ENCODE measurements around the gene PPIL6. TPM values are rescaled to one million over a fixed set of nuclear protein-coding genes. Genes with fewer than 3 reads are reported as not detected.
"Not testable (repeated sequence)": the region's sequence is repeated elsewhere in the genome, so short reads cannot be mapped to it uniquely, and the experiment has no call there.

The PPIL6 gene
- total RNA-seq, 4 donors from 2014 or later: 0.64 to 4.0 (median 1.9) TPM; not detected in 1

DNA sequence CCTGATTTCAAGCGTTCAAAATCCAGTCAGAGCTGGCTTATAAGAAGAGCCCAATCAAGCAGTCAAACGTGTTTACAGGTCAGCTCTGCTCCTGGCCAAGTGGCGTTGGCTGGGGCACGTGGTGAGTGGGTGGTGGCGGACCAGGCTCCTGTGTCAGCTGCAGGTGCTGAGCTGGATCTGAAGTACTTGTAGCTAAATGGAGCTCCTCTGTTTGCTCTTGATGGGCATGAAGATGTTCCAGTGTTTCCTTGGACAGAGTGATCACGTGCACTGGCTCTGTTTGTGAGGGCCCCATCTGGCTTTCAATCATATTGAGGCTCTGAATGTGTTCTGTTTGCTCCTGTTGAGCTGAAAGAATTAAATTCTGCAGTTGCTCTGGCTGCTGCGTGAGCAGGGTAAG is 25.3 kb upstream of the PPIL6 start:
- peak overlapping the region; percentile 29 to 71 (median 48) for H3K27ac ChIP-seq
- TF ChIP-seq, protein P1, sequence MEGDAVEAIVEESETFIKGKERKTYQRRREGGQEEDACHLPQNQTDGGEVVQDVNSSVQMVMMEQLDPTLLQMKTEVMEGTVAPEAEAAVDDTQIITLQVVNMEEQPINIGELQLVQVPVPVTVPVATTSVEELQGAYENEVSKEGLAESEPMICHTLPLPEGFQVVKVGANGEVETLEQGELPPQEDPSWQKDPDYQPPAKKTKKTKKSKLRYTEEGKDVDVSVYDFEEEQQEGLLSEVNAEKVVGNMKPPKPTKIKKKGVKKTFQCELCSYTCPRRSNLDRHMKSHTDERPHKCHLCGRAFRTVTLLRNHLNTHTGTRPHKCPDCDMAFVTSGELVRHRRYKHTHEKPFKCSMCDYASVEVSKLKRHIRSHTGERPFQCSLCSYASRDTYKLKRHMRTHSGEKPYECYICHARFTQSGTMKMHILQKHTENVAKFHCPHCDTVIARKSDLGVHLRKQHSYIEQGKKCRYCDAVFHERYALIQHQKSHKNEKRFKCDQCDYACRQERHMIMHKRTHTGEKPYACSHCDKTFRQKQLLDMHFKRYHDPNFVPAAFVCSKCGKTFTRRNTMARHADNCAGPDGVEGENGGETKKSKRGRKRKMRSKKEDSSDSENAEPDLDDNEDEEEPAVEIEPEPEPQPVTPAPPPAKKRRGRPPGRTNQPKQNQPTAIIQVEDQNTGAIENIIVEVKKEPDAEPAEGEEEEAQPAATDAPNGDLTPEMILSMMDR (IDR thresholded peaks at IDR 0.05): no peak
- TF ChIP-seq POLR2A (IDR thresholded peaks at IDR 0.05): no peak
- no peak for TF ChIP-seq EP300 (IDR thresholded peaks at IDR 0.05; ENCODE audit: low read depth)
- TF ChIP-seq POLR2AphosphoS5 (IDR thresholded peaks at IDR 0.05): no peak
- no peaks in the 10 kb centered on the region for H3K9me3 ChIP-seq
- H3K27me3 ChIP-seq: no peaks in the 10 kb centered on the region
- in situ Hi-C loops (cut with MboI; ENCODE audit: low pct_ligation_motif_present in 1 of 4, low pct_unique_long_range_greater_than_20kb in 1 of 4, low sequenced_read_pairs in 3 of 4) (no loop called here), intact Hi-C loops (cut with DNase I; ENCODE audit: low total_unique reads) (no loop called here)
- 70 to 74% methylated on average over 2 to 7 of the region's 7 CpGs for WGBS, 2 donors (ENCODE audit: low coverage in 1 of 2)
- peaks cover 0 to 36% (median 8%) of the 10 kb centered on the region in 4 donors for H3K36me3 ChIP-seq
- no peak for DNase-seq
- H3K4me1 ChIP-seq: peaks cover 0 to 17% (median 4%) of the 10 kb centered on the region in 4 donors
- H3K4me3 ChIP-seq: no peak overlapping the region

DNA sequence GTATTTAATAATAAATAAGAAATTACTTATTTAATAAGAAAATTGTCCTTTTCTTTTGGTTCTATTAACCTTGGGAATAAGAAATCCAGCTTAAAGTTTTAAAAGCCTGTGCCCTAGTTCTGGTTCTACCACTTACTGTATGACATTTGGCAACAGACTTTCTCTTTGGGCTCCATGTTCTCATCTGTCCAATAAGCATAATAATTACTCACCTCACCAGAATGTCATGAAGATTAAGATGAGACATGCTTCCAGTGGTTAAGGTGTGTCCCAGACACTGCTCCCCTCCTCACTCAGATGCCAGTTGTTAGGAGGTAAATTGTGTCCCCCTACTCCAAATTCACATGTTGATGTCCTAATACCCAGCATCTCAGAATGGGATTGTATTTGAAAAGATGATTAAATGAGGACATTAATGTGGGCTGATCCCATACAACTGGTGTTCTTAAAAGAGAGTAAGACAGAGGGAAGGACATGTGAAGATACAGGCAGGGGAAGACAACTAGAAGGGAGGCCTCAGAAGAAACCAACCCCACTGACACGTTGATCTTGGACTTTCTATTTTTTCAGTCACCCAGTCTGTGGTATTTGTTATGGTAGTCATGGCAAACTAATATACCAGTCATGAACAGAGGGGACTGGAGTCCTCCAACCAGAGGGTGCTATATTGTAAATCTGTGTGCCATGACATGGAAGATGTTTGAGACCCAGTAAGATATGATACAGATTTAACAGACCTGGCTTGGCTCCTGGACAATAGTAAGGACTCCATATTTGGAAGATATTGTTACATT is 21.5 kb upstream of the PPIL6 start:
- no peak for TF ChIP-seq POLR2AphosphoS5 (IDR thresholded peaks at IDR 0.05)
- TF ChIP-seq EP300 (IDR thresholded peaks at IDR 0.05; ENCODE audit: low read depth): no peak
- TF ChIP-seq, protein P1 (IDR thresholded peaks at IDR 0.05): no peak
- no peak for TF ChIP-seq POLR2A (IDR thresholded peaks at IDR 0.05)
- in situ Hi-C loops (cut with MboI; ENCODE audit: low pct_ligation_motif_present in 1 of 4, low pct_unique_long_range_greater_than_20kb in 1 of 4, low sequenced_read_pairs in 3 of 4) (no loop called here), intact Hi-C loops (cut with DNase I; ENCODE audit: low total_unique reads) (no loop called here)
- H3K27ac ChIP-seq: no peak overlapping the region
- 92% methylated on average over 1 of the region's 1 CpG; no CpG with 5 or more reads in 1 of the 2 donors for WGBS, 2 donors (ENCODE audit: low coverage in 1 of 2)
- no peak overlapping the region for H3K4me3 ChIP-seq
- no peak for DNase-seq
- peaks cover under 1 to 21% (median 8%) of the 10 kb centered on the region in 4 donors for H3K4me1 ChIP-seq
- no peaks in the 10 kb centered on the region for H3K9me3 ChIP-seq
- H3K27me3 ChIP-seq: no peaks in the 10 kb centered on the region
- peaks cover 0 to 30% (median 8%) of the 10 kb centered on the region in 4 donors for H3K36me3 ChIP-seq

DNA sequence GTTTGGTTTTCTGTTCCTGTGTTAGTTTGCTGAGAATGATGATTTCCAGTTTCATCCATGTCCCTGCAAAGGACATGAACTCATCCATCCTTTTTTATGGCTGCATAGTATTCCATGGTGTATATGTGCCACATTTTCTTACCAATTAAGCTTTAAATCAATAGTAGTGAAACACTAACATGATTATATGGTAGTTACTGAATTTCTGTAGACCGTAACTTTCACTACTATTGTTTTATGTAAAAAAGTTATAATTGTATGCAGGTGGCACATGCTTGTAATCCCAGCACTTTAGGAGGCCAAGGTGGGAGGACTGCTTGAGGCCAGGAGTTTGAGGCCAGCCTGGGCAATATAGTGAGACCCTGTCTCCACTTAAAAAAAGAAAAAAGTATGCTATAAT is 20.8 kb upstream of the PPIL6 start:
- H3K27me3 ChIP-seq; H3K4me3 ChIP-seq; DNase-seq; intact Hi-C loops (cut with DNase I; ENCODE audit: low total_unique reads); in situ Hi-C loops (cut with MboI; ENCODE audit: low pct_ligation_motif_present in 1 of 4, low pct_unique_long_range_greater_than_20kb in 1 of 4, low sequenced_read_pairs in 3 of 4); H3K9me3 ChIP-seq; H3K27ac ChIP-seq: not testable (repeated sequence)
- peaks cover 0 to 30% (median 8%) of the 10 kb centered on the region in 4 donors for H3K36me3 ChIP-seq
- H3K4me1 ChIP-seq: peaks cover 6 to 22% (median 15%) of the 10 kb centered on the region in 4 donors
- 97% methylated on average over 1 of the region's 1 CpG; no CpG with 5 or more reads in 1 of the 2 donors for WGBS, 2 donors (ENCODE audit: low coverage in 1 of 2)

DNA sequence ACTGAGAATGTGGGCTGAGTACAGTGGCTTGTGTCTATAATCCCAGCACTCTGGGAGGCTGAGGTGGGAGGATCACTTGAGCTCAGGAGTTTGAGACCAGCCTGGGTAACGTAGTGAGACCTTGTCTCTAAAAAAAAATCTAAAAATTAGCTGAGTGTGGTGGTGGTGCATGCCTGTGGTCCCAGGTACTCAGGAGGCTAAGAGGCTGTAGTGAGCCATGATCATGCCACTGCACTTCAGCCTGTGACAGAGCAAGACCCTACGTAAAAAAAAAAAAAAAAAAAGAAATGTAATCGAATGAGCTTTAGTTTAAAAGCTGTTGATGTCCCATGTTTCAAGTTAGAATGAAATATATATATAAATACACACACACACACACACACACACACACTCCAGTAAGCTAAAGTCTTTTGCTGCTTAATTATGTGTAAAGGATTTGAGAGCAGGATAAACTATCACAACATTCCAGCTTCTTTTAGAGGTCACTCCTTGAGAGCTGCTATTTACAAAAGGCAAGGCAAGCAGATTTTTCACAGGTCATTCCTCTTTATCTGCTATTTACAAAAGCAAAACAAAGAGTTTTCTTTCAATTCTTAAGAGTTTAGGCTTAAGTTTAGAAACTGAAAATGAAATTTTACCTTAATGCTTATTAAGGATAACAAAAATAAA is 19.9 kb upstream of the PPIL6 start:
- TF ChIP-seq EP300 (IDR thresholded peaks at IDR 0.05; ENCODE audit: low read depth) (no peak), POLR2AphosphoS5 (IDR thresholded peaks at IDR 0.05) (no peak), POLR2A (IDR thresholded peaks at IDR 0.05) (no peak)
- TF ChIP-seq, protein P1 (IDR thresholded peaks at IDR 0.05): no peak
- H3K4me1 ChIP-seq: peaks cover 6 to 24% (median 18%) of the 10 kb centered on the region in 4 donors
- peaks cover 0 to 21% (median 4%) of the 10 kb centered on the region in 4 donors for H3K36me3 ChIP-seq
- no peaks in the 10 kb centered on the region for H3K27me3 ChIP-seq
- H3K4me3 ChIP-seq: no peak overlapping the region
- in situ Hi-C loops (cut with MboI; ENCODE audit: low pct_ligation_motif_present in 1 of 4, low pct_unique_long_range_greater_than_20kb in 1 of 4, low sequenced_read_pairs in 3 of 4): no loop called here
- no peak overlapping the region for H3K27ac ChIP-seq
- intact Hi-C loops (cut with DNase I; ENCODE audit: low total_unique reads): no loop called here
- DNase-seq: no peak
- H3K9me3 ChIP-seq: no peaks in the 10 kb centered on the region
- 75 to 84% methylated on average over 3 of the region's 3 CpGs for WGBS, 2 donors (ENCODE audit: low coverage in 1 of 2)

Measured in transverse colon (tissue), 4 donors.